Measurements from ENCODE around the gene SLC39A12. TPM values are rescaled to one million over a fixed set of nuclear protein-coding genes. Genes with fewer than 3 reads are reported as not detected.

Gene SLC39A12
- total and polyA plus RNA-seq, 2 of the 13 experiments (the other 11 are each of a cell fraction or from before 2014, with no cell fraction given), result not detected

DNA sequence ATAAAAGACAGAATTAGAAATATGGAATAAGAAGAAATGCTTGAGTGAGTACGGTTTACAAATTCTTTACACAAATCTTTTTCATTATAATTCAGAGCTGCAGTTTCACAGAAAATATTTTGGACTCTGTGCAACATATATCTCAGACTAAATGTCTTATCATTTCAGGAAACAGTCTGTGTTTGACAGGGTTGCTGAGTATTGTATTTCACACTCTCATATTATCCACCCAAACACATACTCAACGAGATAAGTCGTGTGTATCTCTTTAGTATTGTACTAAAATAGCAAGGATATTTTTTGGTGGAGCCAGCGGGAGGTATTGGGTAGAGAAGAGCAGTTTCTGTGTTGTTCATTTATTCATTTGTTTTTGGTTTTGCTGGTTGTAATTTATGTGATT, 39.0 kb upstream of the SLC39A12 start:
- FAIRE-seq (no peak), ATAC-seq (no peak), DNase-seq (ENCODE audit: low spot score) (no peak)
- Histone ChIP-seq H3K9me3 (ENCODE audit: low read length) (no peaks in the 10 kb centered on the region), H3K27me3 (ENCODE audit: control insufficient read depth in 1 of 2, insufficient read depth in 2 of 2, low read length in 2 of 2) (peaks cover 0 to 5% of the 10 kb centered on the region in 2 experiments; a peak in 1 of 5 replicates), H3K4me3 (replicated peaks in 1 of 3; ENCODE audit: insufficient read depth in 1 of 3, low read depth in 2 of 3, low read length in 3 of 3) (no peak overlapping the region), H2AFZ (ENCODE audit: low read length) (no peak overlapping the region), H3K4me2 (ENCODE audit: low read depth, low read length) (no peak overlapping the region), H4K20me1 (ENCODE audit: insufficient read depth, low read length) (no peaks in the 10 kb centered on the region), H3K36me3 (replicated peaks in 1 of 2; ENCODE audit: control insufficient read depth in 1 of 2, insufficient read depth in 2 of 2, low read length in 2 of 2) (no peaks in the 10 kb centered on the region), H3K79me2 (ENCODE audit: insufficient read depth, low read length) (no peaks in the 10 kb centered on the region), H3K9ac (ENCODE audit: insufficient read depth, low read depth, low read length) (no peak overlapping the region), H3K27ac (ENCODE audit: extremely low read length, insufficient read depth, low read length) (no peak overlapping the region), H3K4me1 (ENCODE audit: insufficient read depth, low read length) (no peaks in the 10 kb centered on the region)
- intact Hi-C loops (cut with micrococcal nuclease; ENCODE audit: unreplicated experiment), result no loop called here
- BruUV-seq (replicated peaks), result no TSS peak
- in situ Hi-C loops (cut with HindIII; ENCODE audit: extremely low pct_ligation_motif_present, low pct_unique_long_range_greater_than_20kb), result loop anchor here (10.0 kb wide), 1 partner anchor 302 kb away; no protein-coding TSS in a partner anchor
- CTCF ChIA-PET (ENCODE audit: low intra/inter-chr PET ratio, low total read pairs), result no interaction called here
- POLR2A ChIA-PET, result no interaction called here
- TF ChIP-seq ZNF101 (CRISPR knock-in tag; IDR thresholded peaks at IDR 0.05; ENCODE audit: borderline replicate concordance, low read depth) (no peak), ZNF296 (CRISPR knock-in tag; conservative IDR thresholded peaks at IDR 0.05) (no peak), FOXK1 (CRISPR knock-in tag; IDR thresholded peaks at IDR 0.05; ENCODE audit: borderline replicate concordance, low read depth) (no peak), CHD4 (IDR thresholded peaks at IDR 0.05; ENCODE audit: borderline replicate concordance, low read length) (no peak), HES4 (CRISPR knock-in tag; IDR thresholded peaks at IDR 0.05; ENCODE audit: borderline replicate concordance) (no peak), RFXAP (CRISPR knock-in tag; IDR thresholded peaks at IDR 0.05; ENCODE audit: borderline replicate concordance) (no peak), HNF4G (IDR thresholded peaks at IDR 0.05; ENCODE audit: borderline replicate concordance, low read depth, low read length) (no peak), HNF4G (CRISPR knock-in tag; IDR thresholded peaks at IDR 0.05; ENCODE audit: borderline replicate concordance, low read depth) (no peak), ELF3 (CRISPR knock-in tag; IDR thresholded peaks at IDR 0.05) (no peak), MBNL3 (CRISPR knock-in tag; conservative IDR thresholded peaks at IDR 0.05) (no peak)
- TF ChIP-seq, protein P1, sequence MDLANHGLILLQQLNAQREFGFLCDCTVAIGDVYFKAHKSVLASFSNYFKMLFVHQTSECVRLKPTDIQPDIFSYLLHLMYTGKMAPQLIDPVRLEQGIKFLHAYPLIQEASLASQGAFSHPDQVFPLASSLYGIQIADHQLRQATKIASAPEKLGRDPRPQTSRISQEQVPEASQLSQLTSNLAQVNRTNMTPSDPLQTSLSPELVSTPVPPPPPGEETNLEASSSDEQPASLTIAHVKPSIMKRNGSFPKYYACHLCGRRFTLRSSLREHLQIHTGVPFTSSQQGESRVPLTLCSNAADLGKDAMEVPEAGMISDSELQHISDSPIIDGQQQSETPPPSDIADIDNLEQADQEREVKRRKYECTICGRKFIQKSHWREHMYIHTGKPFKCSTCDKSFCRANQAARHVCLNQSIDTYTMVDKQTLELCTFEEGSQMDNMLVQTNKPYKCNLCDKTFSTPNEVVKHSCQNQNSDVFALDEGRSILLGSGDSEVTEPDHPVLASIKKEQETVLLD (CRISPR knock-in tag; IDR thresholded peaks at IDR 0.05; ENCODE audit: low read depth), result no peak
- 3% methylated on average over 4 of the region's 4 CpGs for WGBS (ENCODE audit: low lambda C conversion rate)

All from HepG2 (cell line).